Measurements from ENCODE around the gene DUSP23. TPM values are rescaled to one million over a fixed set of nuclear protein-coding genes. Genes with fewer than 3 reads are reported as not detected.

DUSP23 gene
- total and polyA plus RNA-seq, 2 donors (not counting 3 experiments of a cell fraction or from before 2014, with no cell fraction given), result 82.5 to 197 TPM

GRCh38 chr1:159783724-159784123 is 3.0 kb downstream of the DUSP23 start:
- H4K20me1 ChIP-seq (replicated peaks; ENCODE audit: control insufficient read depth, extremely low read depth, insufficient read depth, low read length), result no peaks in the 10 kb centered on the region
- no peak overlapping the region for H3K4me3 ChIP-seq (replicated peaks in 1 of 3; ENCODE audit: insufficient read depth in 1 of 3, low read depth in 1 of 3, low read length in 3 of 3)
- dilution Hi-C loops (cut with MboI; ENCODE audit: extremely low pct_ligation_motif_present, low sequenced_read_pairs), result loop anchor here (25.0 kb wide), 1 partner anchor 296 kb away; no protein-coding TSS in a partner anchor
- no peak for FAIRE-seq
- peaks cover 11% of the 10 kb centered on the region for H3K79me2 ChIP-seq (ENCODE audit: control insufficient read depth, insufficient read depth, low read length)
- peaks cover 44% of the 10 kb centered on the region for H3K4me1 ChIP-seq (ENCODE audit: control insufficient read depth, extremely low read depth, insufficient read depth, low read length)
- no peak overlapping the region for H3K4me2 ChIP-seq (ENCODE audit: insufficient read depth, low read length)
- BruUV-seq (replicated peaks), result no TSS peak
- H3K9ac ChIP-seq (replicated peaks; ENCODE audit: extremely low read depth, insufficient read depth, low read length), result no peak overlapping the region
- ChIA-PET CTCF (interaction anchor here (3.7 kb wide), 1 partner anchor 107 kb away, joined by 66 read pairs; no protein-coding TSS in a partner anchor), POLR2A (no interaction called here)
- H3K9me3 ChIP-seq (replicated peaks; ENCODE audit: control insufficient read depth, insufficient read depth, low read length), result no peaks in the 10 kb centered on the region
- peaks cover 0 to 4% of the 10 kb centered on the region in 2 experiments for H3K36me3 ChIP-seq (ENCODE audit: control insufficient read depth in 2 of 2, extremely low read depth in 1 of 2, insufficient read depth in 2 of 2, low read length in 2 of 2)
- H3K27me3 ChIP-seq (ENCODE audit: control insufficient read depth in 2 of 2, insufficient read depth in 2 of 2, low read length in 2 of 2), result no peaks in the 10 kb centered on the region
- no peak overlapping the region for H2AFZ ChIP-seq (ENCODE audit: low read depth, low read length)
- H3K27ac ChIP-seq (ENCODE audit: insufficient read depth, low read depth, low read length), result no peak overlapping the region
- TF ChIP-seq POLR2A (IDR thresholded peaks at IDR 0.05; ENCODE audit: low read depth, low read length), result peak; percentile 33
- peak; percentile 15 for TF ChIP-seq POLR2AphosphoS5 (IDR thresholded peaks at IDR 0.05; ENCODE audit: insufficient read depth, low read depth, low read length)
- no peak for TF ChIP-seq GATA2 (IDR thresholded peaks at IDR 0.05; ENCODE audit: insufficient read depth, insufficient read length, low read depth, low read length)
- no peak for DNase-seq (ENCODE audit: low read depth, low spot score)
- H3K9me1 ChIP-seq (replicated peaks; ENCODE audit: control insufficient read depth, extremely low read depth, insufficient read depth, low read length), result no peaks in the 10 kb centered on the region
- intact Hi-C loops (cut with micrococcal nuclease), result no loop called here

- POLR2A ChIA-PET, result no interaction called here
- peak overlapping the region; percentile 59 for H3K27ac ChIP-seq (ENCODE audit: insufficient read depth, low read depth, low read length)
Observed at GRCh38 chr1:159786465-159786864, 5.7 kb downstream of the DUSP23 start.

More at GRCh38 chr1:159786465-159786864, 5.7 kb downstream of the DUSP23 start:
- no peaks in the 10 kb centered on the region for H3K27me3 ChIP-seq (ENCODE audit: control insufficient read depth in 2 of 2, insufficient read depth in 2 of 2, low read length in 2 of 2)
- CTCF ChIA-PET, result interaction anchor here (0.9 to 6.6 kb wide), 6 partner anchors 14 to 654 kb away, joined by 3 to 63 read pairs (median 4); partner anchors contain the start of gene FCRL6
- no TSS peak for BruUV-seq (replicated peaks)
- H3K4me1 ChIP-seq (ENCODE audit: control insufficient read depth, extremely low read depth, insufficient read depth, low read length), result peaks cover 29% of the 10 kb centered on the region
- peak overlapping the region; percentile 32 for H3K4me2 ChIP-seq (ENCODE audit: insufficient read depth, low read length)
- H3K9me3 ChIP-seq (replicated peaks; ENCODE audit: control insufficient read depth, insufficient read depth, low read length), result no peaks in the 10 kb centered on the region
- no peak overlapping the region for H3K4me3 ChIP-seq (replicated peaks in 1 of 3; ENCODE audit: insufficient read depth in 1 of 3, low read depth in 1 of 3, low read length in 3 of 3)
- intact Hi-C loops (cut with micrococcal nuclease), result no loop called here
- H3K9me1 ChIP-seq (replicated peaks; ENCODE audit: control insufficient read depth, extremely low read depth, insufficient read depth, low read length), result no peaks in the 10 kb centered on the region
- TF ChIP-seq, protein P1, sequence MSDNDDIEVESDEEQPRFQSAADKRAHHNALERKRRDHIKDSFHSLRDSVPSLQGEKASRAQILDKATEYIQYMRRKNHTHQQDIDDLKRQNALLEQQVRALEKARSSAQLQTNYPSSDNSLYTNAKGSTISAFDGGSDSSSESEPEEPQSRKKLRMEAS (IDR thresholded peaks at IDR 0.05; ENCODE audit: insufficient read depth, insufficient read length), result no peak
- no peak for TF ChIP-seq MYC (IDR thresholded peaks at IDR 0.05; ENCODE audit: low read depth, low read length)
- TF ChIP-seq GATA2 (IDR thresholded peaks at IDR 0.05; ENCODE audit: insufficient read depth, insufficient read length, low read depth, low read length), result no peak
- no peak for TF ChIP-seq EZH2 (IDR thresholded peaks at IDR 0.05; ENCODE audit: borderline replicate concordance, low read depth, low read length, severe bottlenecking)
- no peak for TF ChIP-seq JUN (IDR thresholded peaks at IDR 0.05; ENCODE audit: borderline replicate concordance, insufficient read depth, insufficient read length, low read depth)
- TF ChIP-seq, protein P2, sequence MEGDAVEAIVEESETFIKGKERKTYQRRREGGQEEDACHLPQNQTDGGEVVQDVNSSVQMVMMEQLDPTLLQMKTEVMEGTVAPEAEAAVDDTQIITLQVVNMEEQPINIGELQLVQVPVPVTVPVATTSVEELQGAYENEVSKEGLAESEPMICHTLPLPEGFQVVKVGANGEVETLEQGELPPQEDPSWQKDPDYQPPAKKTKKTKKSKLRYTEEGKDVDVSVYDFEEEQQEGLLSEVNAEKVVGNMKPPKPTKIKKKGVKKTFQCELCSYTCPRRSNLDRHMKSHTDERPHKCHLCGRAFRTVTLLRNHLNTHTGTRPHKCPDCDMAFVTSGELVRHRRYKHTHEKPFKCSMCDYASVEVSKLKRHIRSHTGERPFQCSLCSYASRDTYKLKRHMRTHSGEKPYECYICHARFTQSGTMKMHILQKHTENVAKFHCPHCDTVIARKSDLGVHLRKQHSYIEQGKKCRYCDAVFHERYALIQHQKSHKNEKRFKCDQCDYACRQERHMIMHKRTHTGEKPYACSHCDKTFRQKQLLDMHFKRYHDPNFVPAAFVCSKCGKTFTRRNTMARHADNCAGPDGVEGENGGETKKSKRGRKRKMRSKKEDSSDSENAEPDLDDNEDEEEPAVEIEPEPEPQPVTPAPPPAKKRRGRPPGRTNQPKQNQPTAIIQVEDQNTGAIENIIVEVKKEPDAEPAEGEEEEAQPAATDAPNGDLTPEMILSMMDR (IDR thresholded peaks at IDR 0.05; ENCODE audit: extremely low read depth in 1 of 2, insufficient read depth in 1 of 2, low read depth in 1 of 2, low read length in 2 of 2), result no peak
- no peak for TF ChIP-seq POLR2A (IDR thresholded peaks at IDR 0.05; ENCODE audit: low read depth, low read length)
- dilution Hi-C loops (cut with MboI; ENCODE audit: extremely low pct_ligation_motif_present, low sequenced_read_pairs), result loop anchor here (25.0 kb wide), 1 partner anchor 299 kb away; no protein-coding TSS in a partner anchor
- DNase-seq (ENCODE audit: low read depth, low spot score), result peak; percentile 82
- H3K9ac ChIP-seq (replicated peaks; ENCODE audit: extremely low read depth, insufficient read depth, low read length), result peak overlapping the region; percentile 8
- FAIRE-seq, result peak; percentile 68
- no peak overlapping the region for H2AFZ ChIP-seq (ENCODE audit: low read depth, low read length)
- peaks cover 7% of the 10 kb centered on the region for H3K79me2 ChIP-seq (ENCODE audit: control insufficient read depth, insufficient read depth, low read length)
- H4K20me1 ChIP-seq (replicated peaks; ENCODE audit: control insufficient read depth, extremely low read depth, insufficient read depth, low read length), result no peaks in the 10 kb centered on the region
- peaks cover 0 to 4% of the 10 kb centered on the region in 2 experiments for H3K36me3 ChIP-seq (ENCODE audit: control insufficient read depth in 2 of 2, extremely low read depth in 1 of 2, insufficient read depth in 2 of 2, low read length in 2 of 2)
